WTC11 (cell line): Measurements from ENCODE around the gene RSPH4A. TPM values are rescaled to one million over a fixed set of nuclear protein-coding genes. Genes with fewer than 3 reads are reported as not detected.
A peak's percentile ranks its signal among the peaks of the same experiment; 100 is the strongest.

Experiments used
- ATAC-seq: fragments of 200-7000 bp; cut with Tn5 transposase; 2 replicates; pipeline ENCODE4 v1.10.0; 2021; ENCODE audit warnings: mild to moderate bottlenecking, moderate library complexity
- CTCF ChIA-PET: fragments of 300-600 bp; sonication (Branson Sonifier 250); formaldehyde crosslinking; loops from one replicate; lab custom pipeline; 2021; ENCODE audit warnings: antibody characterized with exemption; lab: Charles Lee
- POLR2A ChIA-PET: fragments of 350-600 bp; sonication (Branson Sonifier 250); formaldehyde crosslinking; loops from one replicate; lab custom pipeline; 2021; ENCODE audit warnings: antibody characterized with exemption; lab: Charles Lee
- DNase-seq: peaks from one replicate; pipeline ENCODE4 v3.0.0; 2021; ENCODE audit warnings: low spot score
- H3K27ac Mint-ChIP-seq: 2 replicates; pipeline ENCODE4 v1.8.0; 2021; ENCODE audit warnings: mixed read lengths
- H3K27me3 Mint-ChIP-seq: 2 replicates; pipeline ENCODE4 v1.8.0; 2021; ENCODE audit warnings: low read depth, mild to moderate bottlenecking, moderate library complexity, mixed read lengths
- H3K36me3 Mint-ChIP-seq: 2 replicates; pipeline ENCODE4 v1.8.0; 2021; ENCODE audit warnings: mixed read lengths
- H3K4me1 Mint-ChIP-seq: 2 replicates; pipeline ENCODE4 v1.8.0; 2022; ENCODE audit warnings: mixed read lengths
- H3K4me3 Mint-ChIP-seq: 2 replicates; pipeline ENCODE4 v1.8.0; 2021; ENCODE audit warnings: mild to moderate bottlenecking, moderate library complexity, mixed read lengths
- H3K9me3 Mint-ChIP-seq: 2 replicates; pipeline ENCODE4 v1.8.0; 2021; ENCODE audit warnings: mixed read lengths
- CDX4 ChIP-seq: fragments of 250-450 bp; sonication (Bioruptor Pico); IDR thresholded peaks from 2 replicates; pipeline ENCODE4 v1.9.0; 2021; ENCODE audit warnings: moderate library complexity, mild to moderate bottlenecking, inconsistent platforms, borderline replicate concordance
- CTCF ChIP-seq: fragments of 200-600 bp; IDR thresholded peaks from 2 replicates; pipeline ENCODE4 v1.8.0; 2022; ENCODE audit warnings: antibody characterized with exemption
- ETV6 ChIP-seq: sonication (generic); formaldehyde crosslinking; IDR thresholded peaks from 2 replicates; pipeline ENCODE4 v1.8.1; 2022; ENCODE audit warnings: mild to moderate bottlenecking, missing genetic modification reagents
- NFYB ChIP-seq: sonication (generic); formaldehyde crosslinking; conservative IDR thresholded peaks from 2 replicates; pipeline ENCODE4 v1.8.0; 2022; ENCODE audit warnings: low read depth, missing genetic modification reagents
- PRDM15 ChIP-seq: sonication (generic); formaldehyde crosslinking; IDR thresholded peaks from 2 replicates; pipeline ENCODE4 v1.8.0; 2022; ENCODE audit warnings: missing genetic modification reagents
- PREB ChIP-seq: sonication (generic); formaldehyde crosslinking; IDR thresholded peaks from 2 replicates; pipeline ENCODE4 v1.8.1; 2022; ENCODE audit warnings: mild to moderate bottlenecking, missing genetic modification reagents, moderate library complexity, borderline replicate concordance
- SOX15 ChIP-seq: fragments of 250-450 bp; sonication (Bioruptor Pico); IDR thresholded peaks from 2 replicates; pipeline ENCODE4 v1.9.0; 2021; ENCODE audit warnings: mild to moderate bottlenecking
- SP1 ChIP-seq: sonication (generic); formaldehyde crosslinking; conservative IDR thresholded peaks from 2 replicates; pipeline ENCODE4 v1.8.1; 2022; ENCODE audit warnings: missing genetic modification reagents
- TCF7 ChIP-seq: sonication (generic); formaldehyde crosslinking; IDR thresholded peaks from 2 replicates; pipeline ENCODE4 v1.8.0; 2022; ENCODE audit warnings: mild to moderate bottlenecking, low read depth, missing genetic modification reagents, moderate library complexity
- ZNF281 ChIP-seq: sonication (generic); formaldehyde crosslinking; IDR thresholded peaks from 2 replicates; pipeline ENCODE4 v1.8.0; 2023; ENCODE audit warnings: mild to moderate bottlenecking, missing genetic modification reagents
- ZNF317 ChIP-seq: sonication (generic); formaldehyde crosslinking; IDR thresholded peaks from 2 replicates; pipeline ENCODE4 v1.8.1; 2023; ENCODE audit warnings: low read depth, mild to moderate bottlenecking, moderate library complexity, missing genetic modification reagents, borderline replicate concordance
- ZNF423 ChIP-seq: fragments of 250-450 bp; sonication (Bioruptor Pico); IDR thresholded peaks from 2 replicates; pipeline ENCODE4 v2.1.2; 2022; ENCODE audit warnings: mild to moderate bottlenecking, moderate library complexity
- ZNF532 ChIP-seq: fragments of 250-450 bp; sonication (Bioruptor Pico); IDR thresholded peaks from 2 replicates; pipeline ENCODE4 v1.9.0; 2021; ENCODE audit warnings: mild to moderate bottlenecking, borderline replicate concordance
- total RNA-seq: library from RNA; stranded (reverse); gene quantifications from 3 replicates; pipeline ENCODE4 v1.2.3, GENCODE V29; 2021

Gene RSPH4A
- total RNA-seq, 1 experiment from 2014 or later = 0.57 TPM

GRCh38 chr6:116633685-116634084 is 17.4 kb downstream of the RSPH4A start (continued):
- 0 out of 2 replicates have a peak, but pooled peaks have one; percentile 13 for TF ChIP-seq CTCF
- TF ChIP-seq SP1 = no peak
- peak; percentile 63; the same call in 1 of the 2 replicates for TF ChIP-seq PRDM15
- TF ChIP-seq ETV6 (CRISPR knock-in tag) = no peak

- ChIA-PET CTCF (no interaction called here), POLR2A (no interaction called here)
- TF ChIP-seq ZNF423 (CRISPR knock-in tag) (no peak), TCF7 (CRISPR knock-in tag) (no peak), CDX4 (CRISPR knock-in tag) (no peak), ETV6 (CRISPR knock-in tag) (no peak), ZNF532 (CRISPR knock-in tag) (no peak)
- peaks cover 22% of the 10 kb centered on the region for H3K36me3 Mint-ChIP-seq
- no peak overlapping the region for H3K4me3 Mint-ChIP-seq
- no peak for DNase-seq
- no peak for ATAC-seq
- H3K9me3 Mint-ChIP-seq = no peaks in the 10 kb centered on the region; the same call in 1 of the 2 replicates
- H3K27ac Mint-ChIP-seq = no peak overlapping the region
- H3K27me3 Mint-ChIP-seq = no peaks in the 10 kb centered on the region
- no peaks in the 10 kb centered on the region for H3K4me1 Mint-ChIP-seq
Measured at GRCh38 chr6:116648156-116648555, 31.9 kb downstream of the RSPH4A start.

- CTCF ChIA-PET = interaction anchor here (1.2 kb wide), 1 partner anchor 278 kb away, joined by 3 read pairs; no protein-coding TSS in a partner anchor
- H3K36me3 Mint-ChIP-seq = peaks cover 13% of the 10 kb centered on the region
- POLR2A ChIA-PET = no interaction called here
Measured at GRCh38 chr6:116649129-116649528, 32.9 kb downstream of the RSPH4A start.

More at GRCh38 chr6:116649129-116649528, 32.9 kb downstream of the RSPH4A start:
- no peaks in the 10 kb centered on the region for H3K4me1 Mint-ChIP-seq
- H3K9me3 Mint-ChIP-seq = no peaks in the 10 kb centered on the region
- no peak for TF ChIP-seq ZNF317
- no peak for TF ChIP-seq PREB
- TF ChIP-seq NFYB = no peak
- TF ChIP-seq ZNF281 (CRISPR knock-in tag) = no peak
- TF ChIP-seq SOX15 (CRISPR knock-in tag) = no peak
- no peak for DNase-seq
- H3K27ac Mint-ChIP-seq = no peak overlapping the region
- no peaks in the 10 kb centered on the region for H3K27me3 Mint-ChIP-seq
- no peak for ATAC-seq
- H3K4me3 Mint-ChIP-seq = no peak overlapping the region
